Measurements from ENCODE around the gene GRK7.

Gene GRK7

DNA sequence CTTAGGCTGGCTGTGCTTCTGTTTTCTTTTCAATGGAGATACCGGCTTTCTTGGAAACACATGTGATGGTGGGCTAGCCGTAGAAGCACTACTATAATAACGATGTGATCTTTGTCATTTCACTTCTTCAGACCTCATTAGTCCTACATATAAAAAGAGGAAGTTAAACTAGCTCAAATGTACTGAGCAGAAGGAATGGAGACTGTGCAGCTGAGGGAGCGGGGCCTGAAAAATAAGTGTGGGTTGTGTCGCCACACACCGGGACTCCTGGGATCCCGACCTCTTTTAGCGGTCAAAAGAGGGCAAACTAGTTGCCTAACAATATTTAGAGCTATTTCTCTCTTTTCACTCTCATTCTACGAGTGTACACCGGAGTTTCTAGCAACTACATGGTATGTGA lies 26.1 kb upstream of the GRK7 start:
- Histone ChIP-seq H3K36me3 (ENCODE audit: control insufficient read depth in 1 of 2, insufficient read depth in 2 of 2, low read length in 2 of 2) (no peaks in the 10 kb centered on the region), H4K91ac (ENCODE audit: low read depth, low read length) (no peak overlapping the region)
- DNase-seq = no peak

DNA sequence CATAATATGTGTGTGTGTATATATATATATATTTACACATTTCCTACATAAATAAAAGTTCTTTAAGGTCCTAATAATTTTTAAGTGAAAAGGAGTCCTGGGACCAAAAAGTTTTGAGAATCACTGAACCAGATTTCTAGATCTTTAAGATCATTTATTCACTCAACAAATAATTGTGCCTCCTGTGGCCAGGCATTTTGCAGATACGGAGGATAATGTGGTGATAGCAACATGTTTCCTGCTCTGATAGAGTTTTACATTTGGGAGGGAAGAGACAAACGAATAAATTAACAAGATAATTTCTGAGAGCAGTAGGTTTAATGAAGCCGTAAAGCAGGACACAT lies 25.6 kb upstream of the GRK7 start:
- H2BK120ac ChIP-seq (ENCODE audit: insufficient read depth, low read length, poor library complexity) = no peak overlapping the region
- no peak overlapping the region for H3K14ac ChIP-seq (ENCODE audit: low read length)
- H3K79me1 ChIP-seq (ENCODE audit: low read length) = peaks cover 9% of the 10 kb centered on the region
- H3K4ac ChIP-seq (ENCODE audit: low read depth, low read length) = no peak overlapping the region
- WGBS (ENCODE audit: extremely low coverage, insufficient coverage, insufficient read length) = no CpG with 5 or more reads among the region's 3 CpGs
- no peak overlapping the region for H3K27ac ChIP-seq (ENCODE audit: low read depth, low read length)
- no peak overlapping the region for H3K23ac ChIP-seq (ENCODE audit: low read length)
- no peak overlapping the region for H3K18ac ChIP-seq (ENCODE audit: low read length)
- H3K9ac ChIP-seq (ENCODE audit: low read length) = no peak overlapping the region
- no peak overlapping the region for H3K4me3 ChIP-seq (ENCODE audit: low read depth, low read length)
- peak overlapping the region; percentile 29 for H4K8ac ChIP-seq (ENCODE audit: low read depth, low read length)
- H3K79me2 ChIP-seq (ENCODE audit: control insufficient read depth, insufficient read depth, low read length, poor library complexity) = peaks cover 13% of the 10 kb centered on the region
- peak overlapping the region; percentile 50 for H4K12ac ChIP-seq (ENCODE audit: low read depth, low read length)
- H3K4me1 ChIP-seq (ENCODE audit: control insufficient read depth in 1 of 2, insufficient read depth in 2 of 2, low read length in 2 of 2) = peaks cover 3 to 4% of the 10 kb centered on the region in 2 experiments
- no peak overlapping the region for H2BK5ac ChIP-seq (ENCODE audit: low read depth, low read length, poor library complexity)
- H3K4me2 ChIP-seq (ENCODE audit: low read length) = peak overlapping the region; percentile 76
- no peak overlapping the region for H4K91ac ChIP-seq (ENCODE audit: low read depth, low read length)
- H2BK12ac ChIP-seq (ENCODE audit: low read length) = no peak overlapping the region
- no peaks in the 10 kb centered on the region for H3K9me3 ChIP-seq (ENCODE audit: insufficient read depth, low read depth, low read length)
- no peak for DNase-seq
- H3K36me3 ChIP-seq (ENCODE audit: control insufficient read depth in 1 of 2, insufficient read depth in 2 of 2, low read length in 2 of 2) = peaks cover 0 to 4% of the 10 kb centered on the region in 2 experiments
- H2AFZ ChIP-seq (ENCODE audit: insufficient read depth, low read length, poor library complexity) = no peak overlapping the region
- no peaks in the 10 kb centered on the region for H3K27me3 ChIP-seq (ENCODE audit: insufficient read depth, low read length)
- H2AK5ac ChIP-seq (ENCODE audit: low read length) = no peak overlapping the region

More for the DNA sequence above, 26.1 kb upstream of the GRK7 start:
- H3K14ac ChIP-seq (ENCODE audit: low read length) = no peak overlapping the region
- no peaks in the 10 kb centered on the region for H3K9me3 ChIP-seq (ENCODE audit: insufficient read depth, low read depth, low read length)
- H3K27ac ChIP-seq (ENCODE audit: low read depth, low read length) = no peak overlapping the region
- no peak overlapping the region for H3K18ac ChIP-seq (ENCODE audit: low read length)
- H2BK120ac ChIP-seq (ENCODE audit: insufficient read depth, low read length, poor library complexity) = no peak overlapping the region
- H3K9ac ChIP-seq (ENCODE audit: low read length) = no peak overlapping the region
- no peaks in the 10 kb centered on the region for H3K27me3 ChIP-seq (ENCODE audit: insufficient read depth, low read length)
- no peak overlapping the region for H2AFZ ChIP-seq (ENCODE audit: insufficient read depth, low read length, poor library complexity)
- H3K4me1 ChIP-seq (ENCODE audit: control insufficient read depth in 1 of 2, insufficient read depth in 2 of 2, low read length in 2 of 2) = peaks cover 3 to 4% of the 10 kb centered on the region in 2 experiments
- H3K23ac ChIP-seq (ENCODE audit: low read length) = no peak overlapping the region
- peak overlapping the region; percentile 14 for H4K8ac ChIP-seq (ENCODE audit: low read depth, low read length)
- no peak overlapping the region for H2BK5ac ChIP-seq (ENCODE audit: low read depth, low read length, poor library complexity)
- H3K4me3 ChIP-seq (ENCODE audit: low read depth, low read length) = no peak overlapping the region
- H3K4me2 ChIP-seq (ENCODE audit: low read length) = no peak overlapping the region
- peaks cover 9% of the 10 kb centered on the region for H3K79me1 ChIP-seq (ENCODE audit: low read length)
- H3K79me2 ChIP-seq (ENCODE audit: control insufficient read depth, insufficient read depth, low read length, poor library complexity) = peaks cover 11% of the 10 kb centered on the region
- H2BK12ac ChIP-seq (ENCODE audit: low read length) = no peak overlapping the region
- no CpG with 5 or more reads among the region's 10 CpGs for WGBS (ENCODE audit: extremely low coverage, insufficient coverage, insufficient read length)
- H3K4ac ChIP-seq (ENCODE audit: low read depth, low read length) = no peak overlapping the region
- no peak overlapping the region for H2AK5ac ChIP-seq (ENCODE audit: low read length)
- H4K12ac ChIP-seq (ENCODE audit: low read depth, low read length) = peak overlapping the region; percentile 23

DNA sequence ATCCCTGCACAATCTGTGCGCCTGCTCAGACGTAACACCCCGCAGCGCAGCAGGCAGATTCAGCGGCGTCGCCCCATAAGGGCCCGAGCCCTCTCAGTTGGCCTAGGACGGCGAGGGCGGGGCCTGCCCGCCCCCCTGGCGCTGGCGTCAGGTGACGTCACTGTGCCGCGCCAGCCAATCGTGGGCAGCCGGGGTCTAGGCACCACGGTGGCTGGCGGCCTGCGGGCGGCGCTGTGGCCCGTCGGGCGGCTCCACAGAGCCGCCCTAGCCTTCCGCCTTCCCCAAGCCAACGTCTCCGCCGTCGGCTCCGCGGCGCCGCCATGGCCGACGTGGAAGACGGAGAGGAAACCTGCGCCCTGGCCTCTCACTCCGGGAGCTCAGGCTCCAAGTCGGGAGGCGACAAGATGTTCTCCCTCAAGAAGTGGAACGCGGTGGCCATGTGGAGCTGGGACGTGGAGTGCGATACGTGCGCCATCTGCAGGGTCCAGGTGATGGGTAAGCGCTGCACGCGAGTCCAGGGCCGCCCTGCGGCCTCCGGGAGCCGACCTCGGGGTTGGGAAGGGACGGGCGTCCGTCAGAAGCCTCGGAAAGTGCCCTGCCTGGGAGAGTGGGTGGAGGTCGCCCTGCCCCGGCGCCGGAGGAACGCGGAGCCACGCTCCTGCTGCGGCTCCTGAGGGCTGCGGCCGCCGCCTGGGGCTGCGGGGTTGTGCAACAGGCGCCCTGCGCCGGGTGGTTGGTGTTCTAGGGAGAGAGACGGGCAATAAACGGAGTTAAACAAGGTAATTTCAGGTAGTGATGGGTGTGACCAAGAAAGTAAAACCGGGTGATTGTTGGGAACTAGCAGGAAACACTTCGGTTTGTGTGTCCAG lies 25.0 kb upstream of the GRK7 start, which contains the start of gene RNF7:
RNF7 (plus strand) TSS at position 277 of the 869 bp plus-strand sequence; CDS start at position 321, 44 bp downstream.
- H2AFZ ChIP-seq (ENCODE audit: insufficient read depth, low read length, poor library complexity) = peak within 1 kb of the TSS; percentile 97
- H3K18ac ChIP-seq (ENCODE audit: low read length) = peak within 1 kb of the TSS; percentile 99
- H3K4me3 ChIP-seq (ENCODE audit: low read depth, low read length) = peak within 1 kb of the TSS; percentile 100
- peak within 1 kb of the TSS; percentile 77 for H3K27ac ChIP-seq (ENCODE audit: low read depth, low read length)
- peak within 1 kb of the TSS; percentile 98 for H3K9ac ChIP-seq (ENCODE audit: low read length)
- peak within 1 kb of the TSS; percentile 97 for H3K4ac ChIP-seq (ENCODE audit: low read depth, low read length)
- peak; percentile 99 for DNase-seq
- peaks cover 13% of the 10 kb centered on the region for H3K79me2 ChIP-seq (ENCODE audit: control insufficient read depth, insufficient read depth, low read length, poor library complexity)
- peak within 1 kb of the TSS; percentile 98 for H4K8ac ChIP-seq (ENCODE audit: low read depth, low read length)
- H3K27me3 ChIP-seq (ENCODE audit: insufficient read depth, low read length) = no peaks in the 10 kb centered on the region
- peak within 1 kb of the TSS; percentile 76 for H3K4me2 ChIP-seq (ENCODE audit: low read length)
- peak within 1 kb of the TSS; percentile 98 for H3K14ac ChIP-seq (ENCODE audit: low read length)
- H2AK5ac ChIP-seq (ENCODE audit: low read length) = peak within 1 kb of the TSS; percentile 71
- H2BK120ac ChIP-seq (ENCODE audit: insufficient read depth, low read length, poor library complexity) = peak within 1 kb of the TSS; percentile 95
- H3K79me1 ChIP-seq (ENCODE audit: low read length) = peaks cover 9% of the 10 kb centered on the region
- peaks cover 0 to 4% of the 10 kb centered on the region in 2 experiments for H3K36me3 ChIP-seq (ENCODE audit: control insufficient read depth in 1 of 2, insufficient read depth in 2 of 2, low read length in 2 of 2)
- no peaks in the 10 kb centered on the region for H3K9me3 ChIP-seq (ENCODE audit: insufficient read depth, low read depth, low read length)
- H4K91ac ChIP-seq (ENCODE audit: low read depth, low read length) = peak within 1 kb of the TSS; percentile 98
- H3K23ac ChIP-seq (ENCODE audit: low read length) = peak within 1 kb of the TSS; percentile 10
- H3K4me1 ChIP-seq (ENCODE audit: control insufficient read depth in 1 of 2, insufficient read depth in 2 of 2, low read length in 2 of 2) = peaks cover 3 to 4% of the 10 kb centered on the region in 2 experiments
- peak within 1 kb of the TSS; percentile 96 for H4K12ac ChIP-seq (ENCODE audit: low read depth, low read length)
- H2BK12ac ChIP-seq (ENCODE audit: low read length) = no peak within 1 kb of the TSS
- no CpG with 5 or more reads among the region's 81 CpGs for WGBS (ENCODE audit: extremely low coverage, insufficient coverage, insufficient read length)
- peak within 1 kb of the TSS; percentile 96 for H2BK5ac ChIP-seq (ENCODE audit: low read depth, low read length, poor library complexity)

DNA sequence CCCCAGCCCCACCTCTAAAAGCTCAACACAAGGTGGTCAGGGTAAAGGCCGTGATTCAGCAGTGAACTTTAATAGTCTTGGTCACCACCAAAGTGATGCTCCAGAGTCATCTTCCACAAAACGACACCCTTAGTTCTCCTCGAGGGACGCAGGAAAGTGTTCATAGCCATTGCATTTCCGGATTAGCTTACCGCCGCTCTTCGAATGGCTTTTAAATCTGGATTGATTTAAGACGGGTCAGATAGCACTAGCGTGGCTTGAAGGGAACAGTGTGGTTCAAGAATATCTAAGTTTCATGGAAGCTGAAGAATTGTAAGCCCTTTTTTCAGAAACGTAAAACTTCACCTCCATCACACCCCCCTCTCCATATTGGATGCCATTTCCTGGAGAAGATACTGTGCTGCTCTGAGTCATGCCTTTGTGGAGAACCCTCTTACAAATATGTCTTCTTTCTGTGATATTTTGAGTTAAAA lies 24.3 kb upstream of the GRK7 start:
- Histone ChIP-seq H3K27me3 (ENCODE audit: insufficient read depth, low read length) (no peaks in the 10 kb centered on the region), H2BK12ac (ENCODE audit: low read length) (no peak overlapping the region)

More for the DNA sequence above, 24.3 kb upstream of the GRK7 start:
- peak overlapping the region; percentile 98 for H3K9ac ChIP-seq (ENCODE audit: low read length)
- H3K9me3 ChIP-seq (ENCODE audit: insufficient read depth, low read depth, low read length) = no peaks in the 10 kb centered on the region
- peak overlapping the region; percentile 77 for H3K27ac ChIP-seq (ENCODE audit: low read depth, low read length)
- H4K91ac ChIP-seq (ENCODE audit: low read depth, low read length) = peak overlapping the region; percentile 98
- peak overlapping the region; percentile 66 for H3K4me2 ChIP-seq (ENCODE audit: low read length)
- peak overlapping the region; percentile 97 for H3K4ac ChIP-seq (ENCODE audit: low read depth, low read length)
- peak overlapping the region; percentile 100 for H3K4me3 ChIP-seq (ENCODE audit: low read depth, low read length)
- H4K12ac ChIP-seq (ENCODE audit: low read depth, low read length) = peak overlapping the region; percentile 96
- peak overlapping the region; percentile 51 for H2AK5ac ChIP-seq (ENCODE audit: low read length)
- H3K36me3 ChIP-seq (ENCODE audit: control insufficient read depth in 1 of 2, insufficient read depth in 2 of 2, low read length in 2 of 2) = peaks cover 0 to 4% of the 10 kb centered on the region in 2 experiments
- H3K79me2 ChIP-seq (ENCODE audit: control insufficient read depth, insufficient read depth, low read length, poor library complexity) = peaks cover 13% of the 10 kb centered on the region
- H2BK120ac ChIP-seq (ENCODE audit: insufficient read depth, low read length, poor library complexity) = peak overlapping the region; percentile 95
- peak overlapping the region; percentile 98 for H4K8ac ChIP-seq (ENCODE audit: low read depth, low read length)
- H3K14ac ChIP-seq (ENCODE audit: low read length) = peak overlapping the region; percentile 98
- no CpG with 5 or more reads among the region's 11 CpGs for WGBS (ENCODE audit: extremely low coverage, insufficient coverage, insufficient read length)
- H2AFZ ChIP-seq (ENCODE audit: insufficient read depth, low read length, poor library complexity) = no peak overlapping the region
- DNase-seq = peak in 1 of 2 donors; percentile 43
- peak overlapping the region; percentile 99 for H3K18ac ChIP-seq (ENCODE audit: low read length)
- H3K23ac ChIP-seq (ENCODE audit: low read length) = peak overlapping the region; percentile 10
- H3K79me1 ChIP-seq (ENCODE audit: low read length) = peaks cover 9% of the 10 kb centered on the region
- peak overlapping the region; percentile 96 for H2BK5ac ChIP-seq (ENCODE audit: low read depth, low read length, poor library complexity)
- peaks cover 3 to 4% of the 10 kb centered on the region in 2 experiments for H3K4me1 ChIP-seq (ENCODE audit: control insufficient read depth in 1 of 2, insufficient read depth in 2 of 2, low read length in 2 of 2)
